GM12878 (cell line): Measurements from ENCODE around the gene ZDHHC14. TPM values are rescaled to one million over a fixed set of nuclear protein-coding genes. Genes with fewer than 3 reads are reported as not detected.

ENCODE experiments used
- ATAC-seq: fragments of 200-7000 bp; cut with Tn5 transposase; 3 replicates; pipeline ENCODE4 v1.9.1; 2020; ENCODE audit warnings: mild to moderate bottlenecking, moderate library complexity
- BruUV-seq: library from RNA; stranded (reverse); fragments of 400-500 nt; replicated peaks from 2 replicates; lab custom pipeline; 2021; lab: Mats Ljungman, UMichigan
- CTCF ChIA-PET: fragments of 300-600 bp; sonication (Branson Sonifier 250); formaldehyde crosslinking; extraction: SDS; loops from one replicate; lab custom pipeline; 2021; ENCODE audit warnings: inconsistent platforms; lab: Yijun Ruan, JAX
- POLR2A ChIA-PET: fragments of 350-600 bp; formaldehyde crosslinking; extraction: SDS; loops from one replicate; lab custom pipeline; 2021; ENCODE audit warnings: inconsistent platforms; lab: Charles Lee
- RAD21 ChIA-PET: fragments of 300-600 bp; sonication (Branson Sonifier 250); formaldehyde crosslinking; loops from one replicate; lab custom pipeline; 2023; ENCODE audit warnings: antibody characterized with exemption; ENCODE audit not compliant: unreplicated experiment; lab: Charles Lee
- SMC1A ChIA-PET: fragments of 300-600 bp; sonication (Branson Sonifier 250); formaldehyde crosslinking; loops from one replicate; lab custom pipeline; 2023; ENCODE audit not compliant: unreplicated experiment, uncharacterized antibody; lab: Charles Lee
- DNase-seq: peaks from one replicate; pipeline ENCODE4 v3.0.0-alpha.2; 2011; ENCODE audit warnings: low read depth, low spot score
- FAIRE-seq: peaks from 3 replicates; lab custom pipeline; 2011; peaks lifted over from hg19 to GRCh38; lab: Jason Lieb, UNC
- H2AFZ ChIP-seq: 2 replicates; pipeline ENCODE4 v1.6.0; 2011; ENCODE audit warnings: low read depth, low read length, control low read depth; ENCODE audit not compliant: control insufficient read depth
- H3K27ac ChIP-seq: 2 replicates; pipeline ENCODE4 v1.5.1; 2011; ENCODE audit warnings: control low read depth; ENCODE audit not compliant: control insufficient read depth, insufficient read depth
- H3K27me3 ChIP-seq, 2 experiments: replicated peaks in 1 of 2; 2 replicates each; pipeline versions ENCODE4 v1.6.0 to v1.6.1; 2011; ENCODE audit warnings: low read length in 1 of 2; ENCODE audit not compliant: control insufficient read depth in 2 of 2, insufficient read depth in 2 of 2
- H3K36me3 ChIP-seq, 2 experiments: 2 replicates each; pipeline ENCODE4 v1.5.1; 2011; ENCODE audit warnings: low read length in 1 of 2; ENCODE audit not compliant: control insufficient read depth in 2 of 2, insufficient read depth in 2 of 2
- H3K4me1 ChIP-seq: 2 replicates; pipeline ENCODE4 v1.6.1; 2011; ENCODE audit warnings: mild to moderate bottlenecking, low read length, moderate library complexity, mixed read lengths; ENCODE audit not compliant: control insufficient read depth, insufficient read depth
- H3K4me2 ChIP-seq: 2 replicates; pipeline ENCODE4 v1.6.0; 2011; ENCODE audit warnings: control low read depth; ENCODE audit not compliant: control insufficient read depth, insufficient read depth
- H3K4me3 ChIP-seq: fragments of 200-600 bp; sonication (generic); 2 replicates; pipeline ENCODE4 v1.5.1; 2016
- H3K79me2 ChIP-seq: 2 replicates; pipeline ENCODE4 v1.6.0; 2011; ENCODE audit warnings: low read length; ENCODE audit not compliant: control insufficient read depth, insufficient read depth
- H3K9ac ChIP-seq: 2 replicates; pipeline ENCODE4 v1.8.0; 2011; ENCODE audit warnings: low read length, control low read depth, mixed read lengths; ENCODE audit not compliant: control insufficient read depth, insufficient read depth
- H3K9me3 ChIP-seq: replicated peaks from 3 replicates; pipeline ENCODE4 v1.5.1; 2011; ENCODE audit warnings: mild to moderate bottlenecking, low read length; ENCODE audit not compliant: control insufficient read depth, insufficient read depth
- H4K20me1 ChIP-seq: 2 replicates; pipeline ENCODE4 v1.6.0; 2011; ENCODE audit not compliant: control insufficient read depth, insufficient read depth
- CBFB ChIP-seq: IDR thresholded peaks from 2 replicates; pipeline ENCODE4 v1.6.1; 2016; ENCODE audit warnings: antibody characterized with exemption, low read depth
- CHD2 ChIP-seq: IDR thresholded peaks from 2 replicates; pipeline ENCODE4 v1.6.1; 2011; ENCODE audit warnings: low read depth, low read length, improper control_type of control experiment, borderline replicate concordance
- E2F8 ChIP-seq: fragments of 450-650 bp; IDR thresholded peaks from 2 replicates; pipeline ENCODE4 v1.6.1; 2018; ENCODE audit warnings: mild to moderate bottlenecking, low read depth, moderate library complexity; ENCODE audit not compliant: partially characterized antibody
- E4F1 ChIP-seq: fragments of 450-650 bp; IDR thresholded peaks from 2 replicates; pipeline ENCODE4 v1.6.1; 2018; ENCODE audit warnings: borderline replicate concordance, mild to moderate bottlenecking; ENCODE audit not compliant: partially characterized antibody
- MEF2A ChIP-seq: IDR thresholded peaks from 2 replicates; pipeline ENCODE4 v1.6.1; 2011; ENCODE audit warnings: low read depth, mild to moderate bottlenecking, low read length, moderate library complexity; ENCODE audit not compliant: insufficient read depth
- NR2F1 ChIP-seq: fragments of 450-650 bp; conservative IDR thresholded peaks from 2 replicates; pipeline ENCODE4 v1.6.1; 2017; ENCODE audit warnings: mild to moderate bottlenecking
- NRF1 ChIP-seq: conservative IDR thresholded peaks from 2 replicates; pipeline ENCODE4 v1.6.1; 2011; ENCODE audit warnings: mild to moderate bottlenecking, low read depth, low read length, improper control_type of control experiment
- TCF3 ChIP-seq: IDR thresholded peaks from 2 replicates; pipeline ENCODE4 v1.6.1; 2012; ENCODE audit warnings: low read depth, mild to moderate bottlenecking, low read length, borderline replicate concordance; ENCODE audit not compliant: insufficient read depth
- YY1 ChIP-seq: IDR thresholded peaks from 2 replicates; pipeline ENCODE4 v1.6.1; 2011; ENCODE audit warnings: low read depth, mild to moderate bottlenecking, low read length
- WGBS: methylation state at CpG from one replicate; pipeline ENCODE4 v1.1.6; 2016; ENCODE audit warnings: low lambda C conversion rate; ENCODE audit not compliant: insufficient replicate concordance, insufficient coverage; ENCODE audit errors: missing lambda C conversion rate; 5-methylcytosine and 5-hydroxymethylcytosine counted together
- in situ Hi-C: fragments of 300-500 bp; cut with MboI; formaldehyde crosslinking; loops from 9 replicates; pipeline ENCODE4 v1.14.3; 2018; ENCODE audit warnings: mixed read lengths
- intact Hi-C: fragments of 100-400 bp; cut with micrococcal nuclease; formaldehyde crosslinking; loops from one replicate; pipeline ENCODE4 v1.14.2; 2022; ENCODE audit not compliant: unreplicated experiment
- polyA plus RNA-seq, 11 experiments: library from polyadenylated mRNA; depleted of rRNA in 4 of 11; unstranded in 6 of 11; stranded (reverse) in 5 of 11; fragments of >200 nt; fragmentation: Nextera tagmentation in 4 of 11; fragmentation: Illumina TruSeq in 1 of 11; extraction: Ambion mirVana in 4 of 11; extraction: Trizol in 1 of 11; gene quantifications; 1 replicate in 1 of 11; 2 replicates in 10 of 11; pipeline versions ENCODE4 v1.2.1 to v1.2.3, GENCODE V29; 2011 to 2016; ENCODE audit warnings: inconsistent platforms in 2 of 11, missing spikeins in 2 of 11, low read depth in 1 of 11
- total RNA-seq, 4 experiments: library from RNA; depleted of rRNA in 3 of 4; stranded (reverse); fragments of >200 nt in 3 of 4; fragmentation: Illumina TruSeq in 1 of 4; extraction: Trizol in 1 of 4; gene quantifications; 2 replicates each; pipeline versions ENCODE4 v1.2.1 to v1.2.3, GENCODE V29; 2013 to 2021
- TF ChIP-seq, protein P1 (sequence below): fragments of 450-650 bp; IDR thresholded peaks from 2 replicates; pipeline ENCODE4 v1.6.1; 2017; ENCODE audit warnings: low read depth, mild to moderate bottlenecking, moderate library complexity
- TF ChIP-seq, protein P2 (sequence below): fragments of 150-350 bp; IDR thresholded peaks from 2 replicates; pipeline ENCODE4 v1.6.1; 2016; ENCODE audit warnings: low read depth, low read length

Gene ZDHHC14
- total and polyA plus RNA-seq, 10 of the 15 experiments (the other 5 are each of a cell fraction or from before 2014, with no cell fraction given), result 0.15 to 16.0 (median 0.76) TPM; not detected in 1

DNA sequence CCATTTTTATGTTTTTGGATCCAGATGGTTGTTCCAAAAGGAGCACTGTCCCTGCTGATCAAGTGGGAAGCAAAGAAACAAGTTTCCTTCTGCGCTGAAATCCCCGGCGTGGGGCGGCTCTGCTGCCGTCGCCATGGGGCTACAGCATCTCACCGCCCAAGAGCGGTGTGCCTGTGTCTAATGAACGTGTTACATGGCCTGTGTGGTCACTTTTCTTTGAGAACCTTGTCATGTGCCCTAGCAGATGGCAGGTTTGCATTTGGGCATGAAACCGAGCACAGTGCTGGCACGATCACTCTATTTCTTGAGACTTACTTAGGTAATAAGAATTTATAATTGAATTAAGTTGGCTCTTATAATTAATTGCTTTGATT lies 51.9 kb downstream of the ZDHHC14 start (continued):
- TF ChIP-seq, protein P1, sequence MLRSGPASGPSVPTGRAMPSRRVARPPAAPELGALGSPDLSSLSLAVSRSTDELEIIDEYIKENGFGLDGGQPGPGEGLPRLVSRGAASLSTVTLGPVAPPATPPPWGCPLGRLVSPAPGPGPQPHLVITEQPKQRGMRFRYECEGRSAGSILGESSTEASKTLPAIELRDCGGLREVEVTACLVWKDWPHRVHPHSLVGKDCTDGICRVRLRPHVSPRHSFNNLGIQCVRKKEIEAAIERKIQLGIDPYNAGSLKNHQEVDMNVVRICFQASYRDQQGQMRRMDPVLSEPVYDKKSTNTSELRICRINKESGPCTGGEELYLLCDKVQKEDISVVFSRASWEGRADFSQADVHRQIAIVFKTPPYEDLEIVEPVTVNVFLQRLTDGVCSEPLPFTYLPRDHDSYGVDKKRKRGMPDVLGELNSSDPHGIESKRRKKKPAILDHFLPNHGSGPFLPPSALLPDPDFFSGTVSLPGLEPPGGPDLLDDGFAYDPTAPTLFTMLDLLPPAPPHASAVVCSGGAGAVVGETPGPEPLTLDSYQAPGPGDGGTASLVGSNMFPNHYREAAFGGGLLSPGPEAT, result no peak
- no peak for TF ChIP-seq NRF1
- TF ChIP-seq NR2F1, result no peak

DNA sequence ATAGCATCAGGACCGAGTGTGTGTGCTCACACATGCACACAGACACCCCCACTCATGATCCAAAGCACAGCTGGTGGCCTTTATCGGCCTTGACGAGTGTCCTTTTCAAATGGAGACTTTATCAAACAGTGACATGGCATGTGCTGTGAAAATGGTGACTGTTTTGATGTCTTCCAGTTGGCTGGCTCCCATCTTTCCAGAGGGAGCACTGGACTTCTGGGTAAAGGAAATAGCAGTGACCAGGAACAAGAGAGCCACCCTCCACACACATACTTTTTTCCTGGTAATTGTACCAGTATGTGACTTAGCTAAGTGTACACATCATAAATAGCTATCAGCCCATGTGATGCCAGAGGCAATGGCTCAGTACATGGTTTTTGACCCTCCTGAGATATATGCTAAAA lies 52.7 kb downstream of the ZDHHC14 start:
- 90% methylated on average over 3 of the region's 3 CpGs for WGBS
- in situ Hi-C loops, result no loop called here
- POLR2A ChIA-PET, result no interaction called here
- H3K79me2 ChIP-seq, result no peaks in the 10 kb centered on the region
- H3K4me2 ChIP-seq, result no peak overlapping the region
- intact Hi-C loops, result no loop called here
- H3K4me1 ChIP-seq, result no peaks in the 10 kb centered on the region
- H3K27me3 ChIP-seq, result no peaks in the 10 kb centered on the region
- no peak overlapping the region for H3K27ac ChIP-seq
- no peaks in the 10 kb centered on the region; a peak in 1 of 4 replicates for H3K36me3 ChIP-seq
- no peak overlapping the region for H3K4me3 ChIP-seq
- RAD21 ChIA-PET, result no interaction called here
- H3K9ac ChIP-seq, result no peak overlapping the region
- ATAC-seq (no peak), DNase-seq (no peak), FAIRE-seq (no peak)
- SMC1A ChIA-PET, result no interaction called here
- no TSS peak for BruUV-seq
- CTCF ChIA-PET, result interaction anchor here (1.0 to 1.1 kb wide), 2 partner anchors 23 to 49 kb away, joined by 3 read pairs; no protein-coding TSS in a partner anchor
- H4K20me1 ChIP-seq, result no peaks in the 10 kb centered on the region
- H2AFZ ChIP-seq, result no peak overlapping the region
- H3K9me3 ChIP-seq, result no peaks in the 10 kb centered on the region; the same call in 2 of the 3 replicates
- TF ChIP-seq, protein P2, sequence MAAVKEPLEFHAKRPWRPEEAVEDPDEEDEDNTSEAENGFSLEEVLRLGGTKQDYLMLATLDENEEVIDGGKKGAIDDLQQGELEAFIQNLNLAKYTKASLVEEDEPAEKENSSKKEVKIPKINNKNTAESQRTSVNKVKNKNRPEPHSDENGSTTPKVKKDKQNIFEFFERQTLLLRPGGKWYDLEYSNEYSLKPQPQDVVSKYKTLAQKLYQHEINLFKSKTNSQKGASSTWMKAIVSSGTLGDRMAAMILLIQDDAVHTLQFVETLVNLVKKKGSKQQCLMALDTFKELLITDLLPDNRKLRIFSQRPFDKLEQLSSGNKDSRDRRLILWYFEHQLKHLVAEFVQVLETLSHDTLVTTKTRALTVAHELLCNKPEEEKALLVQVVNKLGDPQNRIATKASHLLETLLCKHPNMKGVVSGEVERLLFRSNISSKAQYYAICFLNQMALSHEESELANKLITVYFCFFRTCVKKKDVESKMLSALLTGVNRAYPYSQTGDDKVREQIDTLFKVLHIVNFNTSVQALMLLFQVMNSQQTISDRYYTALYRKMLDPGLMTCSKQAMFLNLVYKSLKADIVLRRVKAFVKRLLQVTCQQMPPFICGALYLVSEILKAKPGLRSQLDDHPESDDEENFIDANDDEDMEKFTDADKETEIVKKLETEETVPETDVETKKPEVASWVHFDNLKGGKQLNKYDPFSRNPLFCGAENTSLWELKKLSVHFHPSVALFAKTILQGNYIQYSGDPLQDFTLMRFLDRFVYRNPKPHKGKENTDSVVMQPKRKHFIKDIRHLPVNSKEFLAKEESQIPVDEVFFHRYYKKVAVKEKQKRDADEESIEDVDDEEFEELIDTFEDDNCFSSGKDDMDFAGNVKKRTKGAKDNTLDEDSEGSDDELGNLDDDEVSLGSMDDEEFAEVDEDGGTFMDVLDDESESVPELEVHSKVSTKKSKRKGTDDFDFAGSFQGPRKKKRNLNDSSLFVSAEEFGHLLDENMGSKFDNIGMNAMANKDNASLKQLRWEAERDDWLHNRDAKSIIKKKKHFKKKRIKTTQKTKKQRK, result no peak
- TF ChIP-seq E4F1 (no peak), CHD2 (no peak), E2F8 (no peak), TCF3 (no peak), MEF2A (no peak), YY1 (no peak), CBFB (no peak)
